ENCODE measurements around the gene COX6B1. TPM values are rescaled to one million over a fixed set of nuclear protein-coding genes. Genes with fewer than 3 reads are reported as not detected.
A peak's percentile ranks its signal among the peaks of the same experiment; 100 is the strongest.
"Not testable (repeated sequence)": the region's sequence is repeated elsewhere in the genome, so short reads cannot be mapped to it uniquely, and the experiment has no call there.

The COX6B1 gene
- total RNA-seq, 2 donors from 2014 or later, result 331 to 427 TPM

- no peak for ATAC-seq (replicated peaks)
- H3K4me1 Mint-ChIP-seq, result peaks cover 4% of the 10 kb centered on the region
- H3K4me3 Mint-ChIP-seq, result no peak within 1 kb of the TSS
- H3K36me3 Mint-ChIP-seq (ENCODE audit: low read depth), result peaks cover 44% of the 10 kb centered on the region
- peaks cover 11% of the 10 kb centered on the region for H3K27me3 Mint-ChIP-seq
- H3K9me3 Mint-ChIP-seq, result no peaks in the 10 kb centered on the region
- H3K27ac Mint-ChIP-seq, result no peak within 1 kb of the TSS
These were observed 18.3 kb downstream of the COX6B1 start, which contains the start of gene UPK1A for GRCh38 chr19:35666251-35666913. UPK1A (plus strand) TSS chr19:35666517; CDS start chr19:35666813, 296 bp downstream.

- peak overlapping the region; percentile 44 for H3K4me3 Mint-ChIP-seq
- H3K4me1 Mint-ChIP-seq, result peaks cover 15% of the 10 kb centered on the region
- no peak for ATAC-seq (replicated peaks)
- H3K27me3 Mint-ChIP-seq, result peaks cover 19% of the 10 kb centered on the region
- H3K27ac Mint-ChIP-seq, result peak overlapping the region; percentile 60
- no peaks in the 10 kb centered on the region for H3K9me3 Mint-ChIP-seq
- peaks cover 30% of the 10 kb centered on the region for H3K36me3 Mint-ChIP-seq (ENCODE audit: low read depth)
These were observed 21.4 kb downstream of the COX6B1 start for GRCh38 chr19:35669566-35669965.

DNA sequence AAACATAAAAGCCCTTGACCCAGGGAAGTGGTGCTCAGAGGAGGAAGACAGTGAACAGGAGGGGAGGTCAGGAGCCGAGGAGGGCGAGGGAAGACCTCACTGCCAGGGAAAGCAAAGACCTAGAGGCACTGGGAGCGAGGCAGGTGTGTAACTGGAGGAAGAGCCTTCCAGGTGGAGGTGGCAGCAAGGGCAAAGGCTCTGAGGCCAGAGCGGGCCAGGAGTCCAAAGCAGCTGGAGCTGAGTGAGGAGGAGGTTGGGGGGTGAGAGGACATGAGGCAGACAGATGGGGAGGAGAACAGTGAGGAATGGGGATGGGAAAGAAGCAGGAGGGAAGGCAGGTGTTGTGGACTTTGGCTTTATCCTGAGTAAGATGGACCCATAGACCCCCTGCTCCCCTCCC is 21.9 kb downstream of the COX6B1 start:
- H3K9me3 Mint-ChIP-seq, result no peaks in the 10 kb centered on the region
- peaks cover 19% of the 10 kb centered on the region for H3K27me3 Mint-ChIP-seq
- peak overlapping the region; percentile 60 for H3K27ac Mint-ChIP-seq
- H3K4me1 Mint-ChIP-seq, result peaks cover 15% of the 10 kb centered on the region
- no peak for ATAC-seq (replicated peaks)
- H3K4me3 Mint-ChIP-seq, result peak overlapping the region; percentile 44
- H3K36me3 Mint-ChIP-seq (ENCODE audit: low read depth), result peaks cover 26% of the 10 kb centered on the region

DNA sequence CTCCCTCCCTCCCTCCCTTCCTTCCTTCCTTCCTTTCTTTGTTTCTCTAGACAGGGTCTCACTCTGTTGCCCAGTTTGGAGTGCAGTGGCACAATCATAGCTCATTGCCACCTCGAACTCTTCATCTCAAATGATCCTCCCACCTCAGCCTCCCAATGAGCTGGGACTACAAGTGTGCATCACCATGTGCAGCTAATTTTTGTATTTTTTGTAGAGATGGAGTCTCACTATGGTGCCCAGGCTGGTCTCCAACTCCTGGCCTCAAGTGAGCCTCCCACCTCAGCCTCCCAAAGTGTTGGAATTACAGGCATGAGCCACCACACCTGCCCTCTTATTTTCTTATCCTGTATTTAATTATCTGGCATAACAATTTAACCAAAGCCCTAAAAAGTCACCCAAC is 22.6 kb downstream of the COX6B1 start:
- Mint-ChIP-seq H3K27me3 (peaks cover 19% of the 10 kb centered on the region), H3K4me1 (peaks cover 15% of the 10 kb centered on the region), H3K4me3 (peak overlapping the region; percentile 15), H3K9me3 (no peaks in the 10 kb centered on the region), H3K27ac (no peak overlapping the region), H3K36me3 (ENCODE audit: low read depth) (peaks cover 24% of the 10 kb centered on the region)
- ATAC-seq (replicated peaks), result no peak

DNA sequence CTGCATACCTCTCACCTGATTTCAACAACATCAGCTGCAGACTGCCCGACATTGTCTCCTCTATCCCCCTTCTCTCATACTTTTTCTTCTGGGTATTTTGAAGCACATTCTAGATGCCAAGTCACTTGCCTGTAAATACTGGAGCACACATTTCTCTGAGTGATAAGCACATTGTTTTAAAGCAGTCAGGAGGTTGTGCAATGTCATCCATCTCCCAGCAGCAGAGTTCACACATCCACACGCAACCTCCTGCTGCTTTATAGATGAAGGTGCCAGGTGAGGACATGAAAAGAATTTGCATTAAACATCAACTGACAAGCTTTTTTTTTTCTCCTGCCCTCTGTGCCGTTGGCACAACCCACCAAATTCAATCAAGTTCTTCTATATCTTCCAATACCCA is 23.7 kb downstream of the COX6B1 start:
- peaks cover 15% of the 10 kb centered on the region for H3K4me1 Mint-ChIP-seq
- H3K9me3 Mint-ChIP-seq, result no peaks in the 10 kb centered on the region
- H3K36me3 Mint-ChIP-seq (ENCODE audit: low read depth), result peaks cover 24% of the 10 kb centered on the region
- ATAC-seq (replicated peaks), result no peak
- H3K27ac Mint-ChIP-seq, result no peak overlapping the region
- peak overlapping the region; percentile 89 for H3K4me3 Mint-ChIP-seq
- H3K27me3 Mint-ChIP-seq, result peaks cover 24% of the 10 kb centered on the region

GRCh38 chr19:35673121-35673804 is 25.1 kb downstream of the COX6B1 start:
- Mint-ChIP-seq H3K4me3 (peak overlapping the region; percentile 89), H3K27me3 (peaks cover 24% of the 10 kb centered on the region), H3K4me1 (peaks cover 15% of the 10 kb centered on the region), H3K9me3 (no peaks in the 10 kb centered on the region), H3K36me3 (ENCODE audit: low read depth) (peaks cover 23% of the 10 kb centered on the region), H3K27ac (peak overlapping the region; percentile 90)
- peak; percentile 89 for ATAC-seq (replicated peaks)

DNA sequence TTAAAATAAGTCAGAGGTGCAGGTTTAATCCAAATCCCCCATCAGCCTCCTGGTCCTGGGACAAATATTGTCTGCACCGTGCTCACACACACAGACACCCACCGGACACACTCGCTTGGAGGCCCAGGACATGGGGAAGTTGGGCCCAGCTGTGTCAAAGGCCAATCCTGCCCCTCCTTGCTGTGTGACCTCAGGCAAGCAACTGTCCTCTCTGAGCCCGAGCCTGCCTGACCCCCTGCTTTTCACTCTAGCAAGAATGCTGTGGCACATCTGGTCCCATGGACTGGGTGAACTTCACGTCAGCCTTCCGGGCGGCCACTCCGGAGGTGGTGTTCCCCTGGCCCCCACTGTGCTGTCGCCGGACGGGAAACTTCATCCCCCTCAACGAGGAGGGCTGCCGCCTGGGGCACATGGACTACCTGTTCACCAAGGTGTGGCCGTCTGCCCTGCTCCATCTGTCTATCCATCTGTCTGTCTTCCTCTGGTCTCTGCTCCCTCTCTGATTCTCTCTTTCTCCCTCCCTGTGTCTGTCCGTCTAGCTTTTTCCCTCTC is 27.5 kb downstream of the COX6B1 start:
- Mint-ChIP-seq H3K4me1 (peaks cover 11% of the 10 kb centered on the region), H3K36me3 (ENCODE audit: low read depth) (peaks cover 16% of the 10 kb centered on the region), H3K27ac (peak overlapping the region; percentile 48), H3K9me3 (no peaks in the 10 kb centered on the region), H3K4me3 (no peak overlapping the region), H3K27me3 (peaks cover 12% of the 10 kb centered on the region)
- ATAC-seq (replicated peaks), result no peak

- no peaks in the 10 kb centered on the region for H3K27me3 Mint-ChIP-seq
- H3K36me3 Mint-ChIP-seq (ENCODE audit: low read depth), result no peaks in the 10 kb centered on the region
- no peaks in the 10 kb centered on the region for H3K9me3 Mint-ChIP-seq
- no peak overlapping the region for H3K4me3 Mint-ChIP-seq
- H3K27ac Mint-ChIP-seq, result no peak overlapping the region
- no peak for ATAC-seq (replicated peaks)
- H3K4me1 Mint-ChIP-seq, result peaks cover 4% of the 10 kb centered on the region
These were observed 41.7 kb downstream of the COX6B1 start for GRCh38 chr19:35689836-35690235.

DNA sequence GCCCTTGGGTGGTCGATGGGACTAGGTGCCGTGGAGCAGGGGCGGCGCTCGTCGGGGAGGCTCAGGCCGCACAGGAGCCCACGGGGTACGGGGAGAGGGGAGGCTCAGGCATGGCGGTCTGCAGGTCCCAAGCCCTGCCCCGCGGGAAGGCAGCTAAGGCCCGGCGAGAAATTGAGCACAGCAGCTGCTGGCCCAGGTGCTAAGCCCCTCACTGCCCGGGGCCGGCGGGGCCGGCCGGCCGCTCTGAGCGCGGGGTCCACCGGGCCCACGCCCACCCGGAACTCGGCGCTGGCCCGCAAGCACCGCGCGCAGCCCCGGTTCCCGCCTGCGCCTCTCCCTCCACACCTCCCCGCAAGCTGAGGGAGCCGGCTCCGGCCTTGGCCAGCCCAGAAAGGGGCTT is 43.0 kb downstream of the COX6B1 start:
- H3K4me3 Mint-ChIP-seq; H3K36me3 Mint-ChIP-seq (ENCODE audit: low read depth); H3K27ac Mint-ChIP-seq; H3K27me3 Mint-ChIP-seq; H3K9me3 Mint-ChIP-seq; ATAC-seq (replicated peaks); H3K4me1 Mint-ChIP-seq: not testable (repeated sequence)

DNA sequence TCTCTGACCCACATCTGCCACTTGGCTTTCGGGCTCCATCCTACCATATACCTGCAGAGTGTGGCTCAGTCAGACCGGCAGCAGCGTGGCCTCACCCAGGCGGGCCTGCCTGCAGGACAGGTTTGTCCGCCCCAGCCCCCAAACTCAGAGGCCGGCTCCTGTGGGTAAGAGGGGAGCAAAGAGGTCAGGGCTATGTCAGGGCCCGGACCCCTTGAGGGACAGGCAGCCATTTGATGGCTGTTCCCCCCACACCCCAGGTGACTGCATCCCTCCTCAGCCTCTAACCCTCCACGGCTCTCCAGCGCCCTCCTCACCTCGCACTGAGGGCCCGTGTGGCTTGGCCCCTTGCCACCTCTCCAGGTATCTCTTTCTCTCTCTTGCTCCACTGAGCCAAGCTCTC is 43.9 kb downstream of the COX6B1 start:
- Mint-ChIP-seq H3K9me3 (no peaks in the 10 kb centered on the region), H3K36me3 (ENCODE audit: low read depth) (no peaks in the 10 kb centered on the region), H3K4me3 (no peak overlapping the region), H3K27ac (no peak overlapping the region), H3K27me3 (no peaks in the 10 kb centered on the region), H3K4me1 (peaks cover 4% of the 10 kb centered on the region)
- no peak for ATAC-seq (replicated peaks)

DNA sequence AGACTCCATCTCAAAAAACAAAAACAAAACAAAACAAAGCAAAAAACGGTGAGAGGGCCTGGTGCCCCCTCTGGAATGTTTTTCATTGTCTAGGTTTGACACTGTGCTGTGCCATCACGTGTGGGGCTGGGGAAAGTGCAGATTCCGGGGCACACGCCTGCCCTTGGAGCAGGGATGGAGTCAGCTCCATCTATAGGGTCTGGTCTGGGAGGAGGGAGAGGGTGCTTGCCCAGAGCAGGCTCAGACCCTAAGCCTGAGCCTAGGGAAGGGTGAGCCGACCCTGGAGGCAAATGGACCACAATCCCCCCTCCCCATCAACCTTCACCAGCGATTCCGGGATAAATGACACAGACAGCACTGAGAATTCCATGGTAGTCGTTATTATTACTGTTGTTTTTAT is 45.3 kb downstream of the COX6B1 start:
- no peaks in the 10 kb centered on the region for H3K9me3 Mint-ChIP-seq
- no peak overlapping the region for H3K27ac Mint-ChIP-seq
- no peaks in the 10 kb centered on the region for H3K27me3 Mint-ChIP-seq
- ATAC-seq (replicated peaks), result peak; percentile 5
- H3K36me3 Mint-ChIP-seq (ENCODE audit: low read depth), result no peaks in the 10 kb centered on the region
- H3K4me3 Mint-ChIP-seq, result no peak overlapping the region
- H3K4me1 Mint-ChIP-seq, result peaks cover 4% of the 10 kb centered on the region

GRCh38 chr19:35693835-35694599 is 45.9 kb downstream of the COX6B1 start:
- peak; percentile 99 for ATAC-seq (replicated peaks)
- H3K27me3 Mint-ChIP-seq, result no peaks in the 10 kb centered on the region
- no peaks in the 10 kb centered on the region for H3K36me3 Mint-ChIP-seq (ENCODE audit: low read depth)
- peak overlapping the region; percentile 43 for H3K27ac Mint-ChIP-seq
- no peaks in the 10 kb centered on the region for H3K9me3 Mint-ChIP-seq
- peak overlapping the region; percentile 47 for H3K4me3 Mint-ChIP-seq
- H3K4me1 Mint-ChIP-seq, result peaks cover 4% of the 10 kb centered on the region

- no peak for ATAC-seq (replicated peaks)
- Mint-ChIP-seq H3K9me3 (no peaks in the 10 kb centered on the region), H3K27me3 (no peaks in the 10 kb centered on the region), H3K36me3 (ENCODE audit: low read depth) (no peaks in the 10 kb centered on the region), H3K27ac (no peak overlapping the region), H3K4me1 (peaks cover 4% of the 10 kb centered on the region), H3K4me3 (no peak overlapping the region)
These were observed 47.8 kb downstream of the COX6B1 start for GRCh38 chr19:35695895-35696422.

GRCh38 chr19:35696835-35697234 is 48.7 kb downstream of the COX6B1 start:
- H3K4me3 Mint-ChIP-seq, result peak overlapping the region; percentile 12
- no peaks in the 10 kb centered on the region for H3K36me3 Mint-ChIP-seq (ENCODE audit: low read depth)
- peak; percentile 62 for ATAC-seq (replicated peaks)
- H3K27ac Mint-ChIP-seq, result no peak overlapping the region
- H3K4me1 Mint-ChIP-seq, result peaks cover 4% of the 10 kb centered on the region
- no peaks in the 10 kb centered on the region for H3K27me3 Mint-ChIP-seq
- no peaks in the 10 kb centered on the region for H3K9me3 Mint-ChIP-seq

Data from activated T-helper 17 cell treated with anti-CD3 and anti-CD28 coated beads, Interleukin-2, amount 50 U/mL, for 72 hours (primary cell).